Spinal cord (tissue), 10 donors: ENCODE measurements around the gene SEC61B. TPM values are rescaled to one million over a fixed set of nuclear protein-coding genes. Genes with fewer than 3 reads are reported as not detected.
"Not testable (repeated sequence)": the region's sequence is repeated elsewhere in the genome, so short reads cannot be mapped to it uniquely, and the experiment has no call there.

Source experiments
- DNase-seq, 6 donors: peaks; one replicate each; pipeline versions ENCODE4 v3.0.0 to v3.0.0-alpha.2; 2013 to 2015; ENCODE audit warnings: low spot score in 6 of 6, low read depth in 4 of 6
- H3K27ac ChIP-seq: one replicate; pipeline ENCODE4 v1.5.1; 2013; ENCODE audit warnings: low read depth, low read length, control low read depth
- H3K27me3 ChIP-seq: one replicate; pipeline ENCODE4 v1.6.1; 2013; ENCODE audit warnings: low read length; ENCODE audit not compliant: control insufficient read depth, insufficient read depth
- H3K36me3 ChIP-seq: one replicate; pipeline ENCODE4 v1.6.1; 2013; ENCODE audit warnings: low read length; ENCODE audit not compliant: control insufficient read depth, insufficient read depth
- H3K4me1 ChIP-seq: one replicate; pipeline ENCODE4 v1.6.1; 2013; ENCODE audit warnings: low read length; ENCODE audit not compliant: control insufficient read depth, insufficient read depth
- H3K4me3 ChIP-seq: one replicate; pipeline ENCODE4 v1.5.1; 2013; ENCODE audit warnings: low read depth, low read length, control low read depth
- H3K9me3 ChIP-seq: one replicate; pipeline ENCODE4 v1.6.1; 2013; ENCODE audit warnings: low read length; ENCODE audit not compliant: control insufficient read depth, insufficient read depth
- WGBS: methylation state at CpG from one replicate; pipeline ENCODE4 v1.1.5; 2013; ENCODE audit warnings: missing lambda C conversion rate; ENCODE audit not compliant: insufficient coverage; 5-methylcytosine and 5-hydroxymethylcytosine counted together
- polyA plus RNA-seq, 2 donors: library from polyadenylated mRNA; unstranded; fragments of 120-200 nt; gene quantifications; one replicate each; pipeline ENCODE4 v1.2.1, GENCODE V29; 2013; ENCODE audit not compliant: insufficient read length in 2 of 2
- total RNA-seq, 2 donors: library from RNA; depleted of rRNA in 1 of 2; stranded (reverse); fragments of 120-200 nt in 1 of 2; fragments of >200 nt in 1 of 2; gene quantifications; one replicate each; pipeline versions ENCODE4 v1.2.3 to v1.2.4, GENCODE V29; 2013 to 2014
- donor health status: healthy.

The SEC61B gene
- total and polyA plus RNA-seq, 4 donors = 39.6 to 168 (median 129) TPM

GRCh38 chr9:99231711-99232110 lies 9.6 kb downstream of the SEC61B start:
- no CpG with 5 or more reads among the region's 2 CpGs for WGBS
- H3K36me3 ChIP-seq = peaks cover 9% of the 10 kb centered on the region
- no peak for DNase-seq

DNA sequence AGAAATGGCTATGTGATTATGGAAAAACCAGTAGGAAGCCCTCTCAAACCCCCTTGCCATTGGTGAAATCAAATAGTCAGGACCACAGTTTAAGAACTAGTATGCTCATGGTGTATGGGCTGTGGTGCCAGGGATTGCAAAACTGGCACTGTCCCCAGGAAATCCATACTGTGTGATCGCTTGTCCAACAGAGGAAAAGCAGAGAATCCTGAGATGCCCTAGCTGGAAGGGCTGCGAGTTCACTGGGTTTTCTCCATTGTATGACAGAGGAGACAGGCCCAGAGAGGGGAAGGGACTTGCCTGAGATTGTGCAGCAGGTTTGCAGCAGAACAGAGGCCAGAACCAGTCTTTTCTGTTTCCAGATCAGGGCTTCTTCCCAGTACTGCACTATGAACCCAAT lies 12.5 kb downstream of the SEC61B start:
- no peak overlapping the region for H3K4me3 ChIP-seq
- peaks cover 3% of the 10 kb centered on the region for H3K36me3 ChIP-seq
- DNase-seq = no peak
- no peaks in the 10 kb centered on the region for H3K27me3 ChIP-seq
- no peaks in the 10 kb centered on the region for H3K9me3 ChIP-seq
- WGBS = 100% methylated on average over 2 of the region's 2 CpGs
- no peaks in the 10 kb centered on the region for H3K4me1 ChIP-seq
- no peak overlapping the region for H3K27ac ChIP-seq

More at GRCh38 chr9:99231711-99232110, 9.6 kb downstream of the SEC61B start:
- Histone ChIP-seq H3K4me3 (no peak overlapping the region), H3K4me1 (no peaks in the 10 kb centered on the region), H3K9me3 (no peaks in the 10 kb centered on the region), H3K27me3 (no peaks in the 10 kb centered on the region), H3K27ac (no peak overlapping the region)

- no peak for DNase-seq
- Histone ChIP-seq H3K4me1 (no peaks in the 10 kb centered on the region), H3K4me3 (no peak overlapping the region), H3K27me3 (no peaks in the 10 kb centered on the region), H3K27ac (no peak overlapping the region), H3K36me3 (peaks cover 3% of the 10 kb centered on the region), H3K9me3 (no peaks in the 10 kb centered on the region)
Observed at GRCh38 chr9:99235069-99235468, 13.0 kb downstream of the SEC61B start.

GRCh38 chr9:99235926-99236634 lies 14.0 kb downstream of the SEC61B start:
- H3K4me1 ChIP-seq = no peaks in the 10 kb centered on the region
- H3K27ac ChIP-seq = no peak overlapping the region
- H3K4me3 ChIP-seq = no peak overlapping the region
- H3K27me3 ChIP-seq = no peaks in the 10 kb centered on the region
- DNase-seq = no peak
- no peaks in the 10 kb centered on the region for H3K9me3 ChIP-seq
- WGBS = 93% methylated on average over 3 of the region's 7 CpGs
- H3K36me3 ChIP-seq = peaks cover 3% of the 10 kb centered on the region

DNA sequence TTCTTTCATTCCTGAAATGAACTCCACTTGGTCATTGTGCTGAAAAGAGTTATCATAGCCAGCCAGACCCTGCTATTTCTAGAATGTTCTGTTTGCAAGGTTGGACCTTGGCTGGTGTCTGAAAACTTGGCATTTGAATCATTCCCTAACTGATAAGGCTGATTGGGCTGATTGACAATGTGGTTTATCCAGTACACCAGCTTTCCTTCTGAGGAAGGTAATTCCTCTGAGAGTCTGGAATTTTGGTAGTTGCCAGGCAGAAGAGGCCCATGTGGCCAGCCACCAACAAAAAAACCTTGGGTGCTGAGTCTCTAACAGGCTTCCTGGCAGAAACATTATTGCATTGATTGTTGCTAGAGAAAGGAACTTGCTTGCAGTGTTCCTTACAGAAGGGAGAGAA lies 15.3 kb downstream of the SEC61B start:
- Histone ChIP-seq H3K4me1 (no peaks in the 10 kb centered on the region), H3K9me3 (no peaks in the 10 kb centered on the region), H3K27ac (no peak overlapping the region), H3K36me3 (peaks cover 3% of the 10 kb centered on the region), H3K4me3 (no peak overlapping the region), H3K27me3 (no peaks in the 10 kb centered on the region)
- DNase-seq = no peak

- 88% methylated on average over 2 of the region's 4 CpGs for WGBS
- not testable (repeated sequence) for H3K4me1 ChIP-seq, DNase-seq, H3K36me3 ChIP-seq, H3K4me3 ChIP-seq, H3K27ac ChIP-seq, H3K27me3 ChIP-seq, H3K9me3 ChIP-seq
Observed at GRCh38 chr9:99237849-99238248, 15.8 kb downstream of the SEC61B start.

GRCh38 chr9:99238331-99238730 lies 16.2 kb downstream of the SEC61B start:
- Histone ChIP-seq H3K4me1 (no peaks in the 10 kb centered on the region), H3K4me3 (no peak overlapping the region), H3K27ac (no peak overlapping the region), H3K27me3 (no peaks in the 10 kb centered on the region), H3K9me3 (no peaks in the 10 kb centered on the region), H3K36me3 (no peaks in the 10 kb centered on the region)
- no peak for DNase-seq

GRCh38 chr9:99239341-99240060 lies 17.4 kb downstream of the SEC61B start:
- WGBS = 79% methylated on average over 5 of the region's 6 CpGs
- no peaks in the 10 kb centered on the region for H3K36me3 ChIP-seq
- H3K4me3 ChIP-seq = no peak overlapping the region
- H3K27me3 ChIP-seq = no peaks in the 10 kb centered on the region
- H3K27ac ChIP-seq = no peak overlapping the region
- no peaks in the 10 kb centered on the region for H3K4me1 ChIP-seq
- DNase-seq = no peak
- no peaks in the 10 kb centered on the region for H3K9me3 ChIP-seq

- DNase-seq = no peak
- no peaks in the 10 kb centered on the region for H3K36me3 ChIP-seq
- H3K27ac ChIP-seq = no peak overlapping the region
- H3K9me3 ChIP-seq = no peaks in the 10 kb centered on the region
- H3K4me1 ChIP-seq = no peaks in the 10 kb centered on the region
- H3K4me3 ChIP-seq = no peak overlapping the region
- WGBS = 65% methylated on average over 4 of the region's 7 CpGs
- no peaks in the 10 kb centered on the region for H3K27me3 ChIP-seq
Observed at GRCh38 chr9:99241106-99241505, 19.0 kb downstream of the SEC61B start.
